ENCODE results near the gene CAMTA1.

CAMTA1 gene

DNA sequence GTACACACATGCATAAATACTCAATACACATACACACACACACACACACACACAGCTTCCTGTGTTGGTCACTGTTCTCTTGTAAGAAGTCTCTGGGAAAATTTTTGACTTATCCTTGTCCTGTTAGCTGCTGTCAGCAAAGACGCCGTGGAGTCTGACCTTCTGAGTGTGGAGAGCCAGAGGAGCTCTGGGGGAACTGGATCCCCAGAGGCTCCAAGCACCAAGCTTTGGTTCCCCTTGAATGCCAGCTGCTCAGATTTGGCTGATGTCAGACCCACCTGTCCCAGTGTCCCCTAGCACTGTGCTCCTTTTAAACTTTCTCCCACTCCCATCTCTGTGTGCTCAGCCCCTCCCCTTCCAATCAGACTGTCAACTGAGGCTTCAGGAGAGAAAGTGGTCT, 319.1 kb downstream of the CAMTA1 start:
- no peak overlapping the region for H3K4me3 ChIP-seq (ENCODE audit: low read depth, low read length)
- H3K9ac ChIP-seq (ENCODE audit: low read length) = no peak overlapping the region
- no peaks in the 10 kb centered on the region for H3K36me3 ChIP-seq (ENCODE audit: control insufficient read depth, insufficient read depth, low read length)
- no peak overlapping the region for H3K27ac ChIP-seq (ENCODE audit: low read depth, low read length)
- no peaks in the 10 kb centered on the region for H3K27me3 ChIP-seq (ENCODE audit: control insufficient read depth, insufficient read depth, low read length)
- no peaks in the 10 kb centered on the region for H3K4me1 ChIP-seq (ENCODE audit: control insufficient read depth, insufficient read depth, low read length)
- H3K9me3 ChIP-seq (ENCODE audit: control insufficient read depth, insufficient read depth, low read depth, low read length) = peaks cover 10% of the 10 kb centered on the region

DNA sequence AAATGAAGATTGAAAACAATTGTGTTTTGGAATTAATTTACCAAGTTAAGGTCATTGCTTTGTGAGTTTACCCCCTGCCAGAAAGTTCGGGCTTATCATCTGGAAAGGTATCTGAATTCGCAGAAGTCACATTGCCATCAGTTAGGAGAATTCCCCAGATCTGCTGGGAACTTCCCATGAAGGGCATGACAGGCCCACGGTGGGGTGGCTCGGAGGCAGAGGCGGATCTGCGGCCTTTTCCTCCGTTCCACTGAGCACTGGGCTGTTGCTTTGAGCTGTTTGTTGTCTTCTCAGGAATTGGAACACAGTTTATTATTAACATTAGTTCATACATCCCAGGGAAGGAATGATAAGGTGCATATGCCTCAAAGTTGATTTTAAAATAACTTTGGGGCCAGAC, 320.0 kb downstream of the CAMTA1 start:
- Histone ChIP-seq H3K4me1 (ENCODE audit: control insufficient read depth, insufficient read depth, low read length) (no peaks in the 10 kb centered on the region), H3K27ac (ENCODE audit: low read depth, low read length) (no peak overlapping the region), H3K9me3 (ENCODE audit: control insufficient read depth, insufficient read depth, low read depth, low read length) (peaks cover 10% of the 10 kb centered on the region), H3K4me3 (ENCODE audit: low read depth, low read length) (no peak overlapping the region), H3K9ac (ENCODE audit: low read length) (no peak overlapping the region), H3K27me3 (ENCODE audit: control insufficient read depth, insufficient read depth, low read length) (no peaks in the 10 kb centered on the region), H3K36me3 (ENCODE audit: control insufficient read depth, insufficient read depth, low read length) (no peaks in the 10 kb centered on the region)

DNA sequence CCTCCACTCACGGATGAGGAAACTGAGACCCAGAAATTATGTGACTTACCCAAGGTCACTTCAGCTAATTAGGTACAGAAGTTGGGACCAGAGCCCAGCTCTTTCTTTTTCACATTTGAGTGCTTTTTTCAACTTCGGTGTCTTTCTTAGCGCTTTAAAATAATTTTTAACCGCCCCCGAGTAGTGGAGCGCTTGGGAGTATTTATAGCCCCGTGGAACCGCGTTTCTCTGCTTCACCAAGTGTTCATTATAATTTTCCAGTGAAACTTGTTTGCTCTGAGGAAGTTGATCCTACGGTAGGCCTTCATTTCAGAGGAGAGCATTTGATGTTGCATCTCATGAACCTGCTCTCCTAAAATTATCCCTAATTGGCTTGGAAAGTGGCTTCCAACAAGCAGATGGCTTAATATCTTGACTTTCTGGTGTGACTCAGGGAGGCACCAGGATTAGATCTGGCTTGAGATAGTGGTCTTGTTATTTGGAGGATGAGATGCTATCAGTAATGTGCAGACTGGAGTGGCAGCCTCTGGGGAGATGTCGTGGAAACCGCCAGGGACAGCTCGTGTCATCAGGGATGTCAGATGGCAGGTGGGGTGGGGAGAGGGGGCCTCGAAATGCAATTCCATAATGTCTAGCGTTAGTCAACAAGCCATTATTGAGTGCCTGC, 321.3 kb downstream of the CAMTA1 start:
- H3K27me3 ChIP-seq (ENCODE audit: control insufficient read depth, insufficient read depth, low read length) = no peaks in the 10 kb centered on the region
- H3K4me1 ChIP-seq (ENCODE audit: control insufficient read depth, insufficient read depth, low read length) = no peaks in the 10 kb centered on the region
- H3K9me3 ChIP-seq (ENCODE audit: control insufficient read depth, insufficient read depth, low read depth, low read length) = peaks cover 13% of the 10 kb centered on the region
- H3K4me3 ChIP-seq (ENCODE audit: low read depth, low read length) = no peak overlapping the region
- H3K27ac ChIP-seq (ENCODE audit: low read depth, low read length) = no peak overlapping the region
- no peak overlapping the region for H3K9ac ChIP-seq (ENCODE audit: low read length)
- no peaks in the 10 kb centered on the region for H3K36me3 ChIP-seq (ENCODE audit: control insufficient read depth, insufficient read depth, low read length)

DNA sequence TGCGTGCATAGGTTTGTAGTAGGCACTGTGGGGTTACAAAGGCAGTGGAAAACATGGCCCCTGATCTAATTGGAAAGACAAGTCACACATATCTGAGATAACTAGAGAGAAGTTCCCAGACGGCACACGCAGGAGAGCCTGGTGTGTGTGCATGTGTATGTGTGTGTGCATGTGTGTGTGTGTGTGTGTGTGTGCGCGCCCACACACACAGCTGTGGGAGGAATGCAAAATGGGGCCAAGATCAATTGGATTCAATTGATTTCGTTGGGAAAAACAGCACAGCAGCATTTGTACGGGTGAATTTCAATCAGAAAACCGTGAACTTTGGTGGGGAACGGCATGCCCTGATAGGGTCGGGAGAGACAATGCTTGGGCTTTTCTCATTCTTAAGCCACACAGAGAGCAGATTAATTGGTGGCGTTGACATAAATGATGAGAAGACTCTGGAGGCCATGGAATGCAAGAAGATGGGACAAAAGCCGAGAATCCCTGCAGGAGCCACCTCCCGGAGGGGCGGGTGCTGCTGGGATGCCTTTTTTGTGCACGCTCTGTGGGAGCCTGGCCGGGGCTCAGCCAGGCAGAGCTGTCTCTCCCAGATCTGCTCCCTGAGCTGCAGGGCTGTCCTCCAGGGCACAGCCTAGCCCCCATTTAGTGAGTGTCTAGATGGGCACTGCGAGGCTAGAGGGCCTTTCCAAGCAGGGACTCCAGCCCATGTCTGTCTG, 322.0 kb downstream of the CAMTA1 start:
- Histone ChIP-seq H3K36me3 (ENCODE audit: control insufficient read depth, insufficient read depth, low read length) (no peaks in the 10 kb centered on the region), H3K9me3 (ENCODE audit: control insufficient read depth, insufficient read depth, low read depth, low read length) (peaks cover 13% of the 10 kb centered on the region), H3K4me3 (ENCODE audit: low read depth, low read length) (no peak overlapping the region), H3K27me3 (ENCODE audit: control insufficient read depth, insufficient read depth, low read length) (no peaks in the 10 kb centered on the region), H3K4me1 (ENCODE audit: control insufficient read depth, insufficient read depth, low read length) (no peaks in the 10 kb centered on the region), H3K27ac (ENCODE audit: low read depth, low read length) (no peak overlapping the region), H3K9ac (ENCODE audit: low read length) (no peak overlapping the region)

DNA sequence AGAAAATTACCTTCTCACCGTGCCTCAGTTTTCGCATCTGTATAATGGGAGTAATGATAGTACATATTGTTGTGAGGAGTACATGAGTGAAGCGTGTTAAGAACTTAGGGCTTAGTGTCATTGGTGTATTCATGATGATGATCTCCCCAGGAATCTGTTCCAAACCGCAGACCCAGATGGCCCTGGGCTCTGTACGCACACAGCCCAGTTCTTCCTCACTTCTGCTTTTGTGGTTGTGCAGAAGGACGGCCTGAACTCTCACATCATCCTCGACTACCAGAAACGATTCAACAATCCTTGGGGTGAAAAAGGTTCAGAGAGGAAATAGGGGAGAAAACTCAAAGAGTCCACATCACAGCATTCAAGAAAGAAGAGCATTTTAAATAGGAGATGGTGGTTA, 323.0 kb downstream of the CAMTA1 start:
- no peak overlapping the region for H3K4me3 ChIP-seq (ENCODE audit: low read depth, low read length)
- peaks cover 13% of the 10 kb centered on the region for H3K9me3 ChIP-seq (ENCODE audit: control insufficient read depth, insufficient read depth, low read depth, low read length)
- H3K36me3 ChIP-seq (ENCODE audit: control insufficient read depth, insufficient read depth, low read length) = no peaks in the 10 kb centered on the region
- no peaks in the 10 kb centered on the region for H3K27me3 ChIP-seq (ENCODE audit: control insufficient read depth, insufficient read depth, low read length)
- no peak overlapping the region for H3K9ac ChIP-seq (ENCODE audit: low read length)
- no peak overlapping the region for H3K27ac ChIP-seq (ENCODE audit: low read depth, low read length)
- no peaks in the 10 kb centered on the region for H3K4me1 ChIP-seq (ENCODE audit: control insufficient read depth, insufficient read depth, low read length)

DNA sequence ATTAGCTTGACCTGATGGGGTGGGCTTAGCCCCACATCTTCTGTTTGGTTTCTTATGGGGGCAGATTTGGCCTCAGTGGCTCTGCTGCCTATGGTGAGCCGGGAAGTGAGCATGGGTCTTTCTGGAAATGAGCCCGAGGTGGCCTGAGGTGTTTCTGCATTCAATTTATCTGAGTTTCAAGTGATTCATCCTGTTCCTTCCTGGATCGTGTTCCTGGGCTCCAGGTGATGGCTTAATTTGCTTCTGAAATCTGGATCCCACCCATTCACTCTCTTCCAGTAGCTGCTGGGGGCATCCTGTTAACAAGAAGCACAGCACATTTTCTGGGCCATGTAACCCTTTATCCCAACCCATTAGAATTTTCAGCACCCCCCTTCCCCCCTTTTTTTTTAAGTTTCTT, 324.6 kb downstream of the CAMTA1 start:
- no peak overlapping the region for H3K27ac ChIP-seq (ENCODE audit: low read depth, low read length)
- H3K4me3 ChIP-seq (ENCODE audit: low read depth, low read length) = no peak overlapping the region
- H3K27me3 ChIP-seq (ENCODE audit: control insufficient read depth, insufficient read depth, low read length) = no peaks in the 10 kb centered on the region
- H3K9me3 ChIP-seq (ENCODE audit: control insufficient read depth, insufficient read depth, low read depth, low read length) = peaks cover 7% of the 10 kb centered on the region; the same call in 1 of the 2 replicates
- no peaks in the 10 kb centered on the region for H3K4me1 ChIP-seq (ENCODE audit: control insufficient read depth, insufficient read depth, low read length)
- H3K9ac ChIP-seq (ENCODE audit: low read length) = no peak overlapping the region
- H3K36me3 ChIP-seq (ENCODE audit: control insufficient read depth, insufficient read depth, low read length) = no peaks in the 10 kb centered on the region

DNA sequence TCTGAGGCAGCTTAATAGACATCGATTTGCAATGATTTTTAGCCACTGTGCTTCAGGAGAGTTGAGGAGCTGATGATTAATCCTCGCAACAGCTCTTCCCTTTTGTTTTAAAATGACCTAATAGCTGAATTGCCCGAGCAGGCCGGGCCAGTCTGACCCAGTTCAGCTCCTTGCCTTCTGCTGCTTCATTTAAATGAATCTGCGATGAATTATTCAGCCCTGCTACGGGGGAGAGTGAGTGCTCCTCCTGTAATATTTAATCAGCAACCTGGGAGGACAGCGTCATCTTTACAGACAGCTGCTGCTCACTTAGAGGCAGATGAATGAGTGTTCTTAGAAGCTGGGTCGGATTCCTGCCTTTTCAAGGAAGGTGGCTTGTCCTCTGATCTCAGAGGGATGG, 325.1 kb downstream of the CAMTA1 start:
- H3K27ac ChIP-seq (ENCODE audit: low read depth, low read length) = no peak overlapping the region
- H3K9me3 ChIP-seq (ENCODE audit: control insufficient read depth, insufficient read depth, low read depth, low read length) = peaks cover 7% of the 10 kb centered on the region; the same call in 1 of the 2 replicates
- no peaks in the 10 kb centered on the region for H3K4me1 ChIP-seq (ENCODE audit: control insufficient read depth, insufficient read depth, low read length)
- no peak overlapping the region for H3K9ac ChIP-seq (ENCODE audit: low read length)
- H3K4me3 ChIP-seq (ENCODE audit: low read depth, low read length) = no peak overlapping the region
- no peaks in the 10 kb centered on the region for H3K36me3 ChIP-seq (ENCODE audit: control insufficient read depth, insufficient read depth, low read length)
- no peaks in the 10 kb centered on the region for H3K27me3 ChIP-seq (ENCODE audit: control insufficient read depth, insufficient read depth, low read length)

DNA sequence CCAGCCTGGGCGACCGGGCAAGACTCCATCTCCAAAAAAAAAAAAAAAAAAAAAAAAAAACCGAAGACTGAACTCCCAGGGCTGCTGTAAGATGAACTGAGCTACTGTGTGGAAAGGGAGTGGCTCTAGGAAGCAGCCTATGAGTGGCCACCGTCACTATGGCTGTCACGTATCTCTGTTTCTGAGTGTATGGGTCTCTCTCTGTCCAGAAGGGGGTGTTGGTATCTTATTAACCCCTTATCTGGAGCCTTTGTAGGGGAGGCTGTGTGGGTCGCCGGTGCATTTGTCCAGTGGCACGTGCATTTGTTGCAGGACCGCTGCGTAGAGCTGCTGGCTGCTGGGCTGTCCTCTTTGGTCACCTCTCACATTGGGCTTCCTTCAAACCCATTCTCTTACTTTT, 326.6 kb downstream of the CAMTA1 start:
- H3K27me3 ChIP-seq (ENCODE audit: control insufficient read depth, insufficient read depth, low read length) = no peaks in the 10 kb centered on the region

DNA sequence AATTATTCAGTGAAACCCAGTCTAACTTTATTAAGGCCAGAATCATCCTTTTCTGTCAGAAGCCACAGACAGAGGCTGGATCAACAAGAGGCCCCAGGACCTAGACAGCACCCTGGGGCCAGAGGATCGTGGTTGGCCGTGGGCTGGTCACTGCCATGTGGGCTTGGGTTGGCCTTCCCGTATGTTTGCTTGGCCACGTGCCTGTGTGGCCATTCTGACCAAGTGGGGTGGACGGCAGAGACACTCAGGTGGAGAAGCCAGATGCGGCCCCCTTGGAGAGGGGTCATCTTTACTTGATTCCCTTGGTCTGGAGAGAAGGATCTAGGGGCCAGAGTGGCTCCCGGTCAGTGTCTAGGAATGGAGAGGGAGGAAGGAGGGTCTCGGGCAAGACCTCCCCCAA, 327.9 kb downstream of the CAMTA1 start:
- no peak overlapping the region for H3K4me3 ChIP-seq (ENCODE audit: low read depth, low read length)
- no peaks in the 10 kb centered on the region for H3K36me3 ChIP-seq (ENCODE audit: control insufficient read depth, insufficient read depth, low read length)
- H3K27ac ChIP-seq (ENCODE audit: low read depth, low read length) = no peak overlapping the region
- peaks cover 9% of the 10 kb centered on the region for H3K4me1 ChIP-seq (ENCODE audit: control insufficient read depth, insufficient read depth, low read length)
- H3K27me3 ChIP-seq (ENCODE audit: control insufficient read depth, insufficient read depth, low read length) = no peaks in the 10 kb centered on the region
- peaks cover 14% of the 10 kb centered on the region for H3K9me3 ChIP-seq (ENCODE audit: control insufficient read depth, insufficient read depth, low read depth, low read length)
- H3K9ac ChIP-seq (ENCODE audit: low read length) = no peak overlapping the region

More for the DNA sequence above, 326.6 kb downstream of the CAMTA1 start:
- peaks cover 14% of the 10 kb centered on the region for H3K9me3 ChIP-seq (ENCODE audit: control insufficient read depth, insufficient read depth, low read depth, low read length)
- H3K36me3 ChIP-seq (ENCODE audit: control insufficient read depth, insufficient read depth, low read length) = no peaks in the 10 kb centered on the region
- H3K4me3 ChIP-seq (ENCODE audit: low read depth, low read length) = no peak overlapping the region
- H3K27ac ChIP-seq (ENCODE audit: low read depth, low read length) = no peak overlapping the region
- no peaks in the 10 kb centered on the region for H3K4me1 ChIP-seq (ENCODE audit: control insufficient read depth, insufficient read depth, low read length)
- H3K9ac ChIP-seq (ENCODE audit: low read length) = no peak overlapping the region

DNA sequence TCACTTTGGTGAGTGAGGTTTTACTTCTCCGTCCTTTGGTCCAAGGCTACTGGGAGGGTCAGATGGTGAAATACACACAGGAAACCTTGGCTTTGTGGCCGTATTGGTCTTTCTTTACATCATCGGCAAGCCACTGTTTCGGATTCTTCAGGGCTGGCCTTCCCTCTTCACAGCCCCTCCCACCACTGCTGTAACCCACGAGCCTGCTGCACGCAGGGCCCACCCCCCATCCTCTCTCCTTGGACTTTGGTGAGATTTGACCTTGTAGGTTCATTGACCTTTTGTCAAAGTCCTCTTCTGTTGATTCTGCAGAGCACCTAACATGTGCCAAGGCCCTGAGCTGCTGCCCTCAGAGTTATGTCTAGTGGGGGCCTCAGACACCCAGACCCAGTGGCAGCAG, 328.6 kb downstream of the CAMTA1 start:
- Histone ChIP-seq H3K27me3 (ENCODE audit: control insufficient read depth, insufficient read depth, low read length) (no peaks in the 10 kb centered on the region), H3K36me3 (ENCODE audit: control insufficient read depth, insufficient read depth, low read length) (no peaks in the 10 kb centered on the region), H3K4me3 (ENCODE audit: low read depth, low read length) (no peak overlapping the region), H3K4me1 (ENCODE audit: control insufficient read depth, insufficient read depth, low read length) (peaks cover 15% of the 10 kb centered on the region), H3K27ac (ENCODE audit: low read depth, low read length) (no peak overlapping the region), H3K9ac (ENCODE audit: low read length) (no peak overlapping the region), H3K9me3 (ENCODE audit: control insufficient read depth, insufficient read depth, low read depth, low read length) (peaks cover 11% of the 10 kb centered on the region)

DNA sequence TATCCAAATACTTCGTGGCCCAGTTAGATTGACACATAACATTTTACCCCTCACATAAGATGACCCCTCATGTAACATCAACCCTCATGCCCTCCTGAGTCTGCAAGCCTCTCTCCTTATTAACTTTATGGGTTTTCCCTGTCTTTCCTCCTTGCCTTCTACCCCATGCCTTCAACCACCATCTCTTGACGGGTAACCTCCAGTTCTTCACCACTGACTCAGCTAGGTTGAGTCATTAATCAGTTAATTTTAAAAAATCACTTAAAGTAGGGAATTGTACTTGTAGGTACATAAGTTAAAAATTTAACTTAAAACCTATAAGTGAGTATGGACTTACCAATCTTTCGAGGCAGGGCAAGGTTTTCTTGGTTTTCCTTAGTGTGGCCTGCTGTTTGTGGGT, 330.7 kb downstream of the CAMTA1 start:
- H3K4me1 ChIP-seq (ENCODE audit: control insufficient read depth, insufficient read depth, low read length) = peaks cover 16% of the 10 kb centered on the region
- H3K36me3 ChIP-seq (ENCODE audit: control insufficient read depth, insufficient read depth, low read length) = no peaks in the 10 kb centered on the region
- H3K27me3 ChIP-seq (ENCODE audit: control insufficient read depth, insufficient read depth, low read length) = no peaks in the 10 kb centered on the region
- no peak overlapping the region for H3K4me3 ChIP-seq (ENCODE audit: low read depth, low read length)
- no peak overlapping the region for H3K27ac ChIP-seq (ENCODE audit: low read depth, low read length)
- H3K9ac ChIP-seq (ENCODE audit: low read length) = no peak overlapping the region
- H3K9me3 ChIP-seq (ENCODE audit: control insufficient read depth, insufficient read depth, low read depth, low read length) = peaks cover 7% of the 10 kb centered on the region
